Ascending aorta (tissue), 2 donors: ENCODE results near the gene PANX1. TPM values are rescaled to one million over a fixed set of nuclear protein-coding genes. Genes with fewer than 3 reads are reported as not detected.

Source experiments
- DNase-seq, 2 donors: peaks; one replicate each; pipeline ENCODE4 v3.0.0-alpha.2; 2019; ENCODE audit warnings: low spot score in 2 of 2
- H3K27ac ChIP-seq, 2 donors: fragments of 200-600 bp; sonication (generic); one replicate each; pipeline ENCODE4 v1.5.1; 2016 to 2017; ENCODE audit warnings: mild to moderate bottlenecking in 1 of 2
- H3K27me3 ChIP-seq: fragments of 200-600 bp; sonication (generic); one replicate; pipeline ENCODE4 v1.5.1; 2017
- H3K36me3 ChIP-seq, 2 donors: fragments of 200-600 bp; sonication (generic); one replicate each; pipeline ENCODE4 v1.5.1; 2016
- H3K4me1 ChIP-seq, 2 donors: fragments of 200-600 bp; sonication (generic); one replicate each; pipeline ENCODE4 v1.5.1; 2016 to 2017; ENCODE audit warnings: mild to moderate bottlenecking in 1 of 2
- H3K4me3 ChIP-seq, 2 donors: fragments of 200-600 bp; sonication (generic); one replicate each; pipeline ENCODE4 v1.5.1; 2016 to 2017; ENCODE audit warnings: mild to moderate bottlenecking in 1 of 2
- H3K9me3 ChIP-seq, 2 donors: fragments of 200-600 bp; sonication (generic); one replicate each; pipeline ENCODE4 v1.5.1; 2016
- intact Hi-C: fragments of 100-400 bp; cut with DNase I; formaldehyde crosslinking; loops from one replicate; pipeline ENCODE4 v1.15.1; 2023
- total RNA-seq: library from RNA; depleted of rRNA; stranded (reverse); fragments of >200 nt; gene quantifications from one replicate; pipeline ENCODE4 v1.1.0, GENCODE V29; 2016
- TF ChIP-seq, protein P1 (sequence below), 3 experiments: fragments of 200-600 bp in 2 of 3; fragments of 450-650 bp in 1 of 3; sonication (generic) in 2 of 3; IDR thresholded peaks; one replicate each; pipeline ENCODE4 v1.5.1; 2016 to 2019; ENCODE audit warnings: antibody characterized with exemption in 3 of 3, mild to moderate bottlenecking in 1 of 3, moderate library complexity in 1 of 3

PANX1 gene
- total RNA-seq, 1 donor from 2014 or later: 24.4 TPM

- Histone ChIP-seq H3K27me3 (no peaks in the 10 kb centered on the region), H3K4me1 (peaks cover 0 to 12% of the 10 kb centered on the region in 2 donors), H3K4me3 (no peak overlapping the region), H3K36me3 (peaks cover 1 to 10% of the 10 kb centered on the region in 2 donors), H3K9me3 (no peaks in the 10 kb centered on the region), H3K27ac (no peak overlapping the region)
- DNase-seq: no peak
- TF ChIP-seq, protein P1, sequence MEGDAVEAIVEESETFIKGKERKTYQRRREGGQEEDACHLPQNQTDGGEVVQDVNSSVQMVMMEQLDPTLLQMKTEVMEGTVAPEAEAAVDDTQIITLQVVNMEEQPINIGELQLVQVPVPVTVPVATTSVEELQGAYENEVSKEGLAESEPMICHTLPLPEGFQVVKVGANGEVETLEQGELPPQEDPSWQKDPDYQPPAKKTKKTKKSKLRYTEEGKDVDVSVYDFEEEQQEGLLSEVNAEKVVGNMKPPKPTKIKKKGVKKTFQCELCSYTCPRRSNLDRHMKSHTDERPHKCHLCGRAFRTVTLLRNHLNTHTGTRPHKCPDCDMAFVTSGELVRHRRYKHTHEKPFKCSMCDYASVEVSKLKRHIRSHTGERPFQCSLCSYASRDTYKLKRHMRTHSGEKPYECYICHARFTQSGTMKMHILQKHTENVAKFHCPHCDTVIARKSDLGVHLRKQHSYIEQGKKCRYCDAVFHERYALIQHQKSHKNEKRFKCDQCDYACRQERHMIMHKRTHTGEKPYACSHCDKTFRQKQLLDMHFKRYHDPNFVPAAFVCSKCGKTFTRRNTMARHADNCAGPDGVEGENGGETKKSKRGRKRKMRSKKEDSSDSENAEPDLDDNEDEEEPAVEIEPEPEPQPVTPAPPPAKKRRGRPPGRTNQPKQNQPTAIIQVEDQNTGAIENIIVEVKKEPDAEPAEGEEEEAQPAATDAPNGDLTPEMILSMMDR (IDR thresholded peaks at IDR 0.05): no peak
- intact Hi-C loops: no loop called here
Measured at GRCh38 chr11:94186342-94187203, 57.9 kb downstream of the PANX1 start.

DNA sequence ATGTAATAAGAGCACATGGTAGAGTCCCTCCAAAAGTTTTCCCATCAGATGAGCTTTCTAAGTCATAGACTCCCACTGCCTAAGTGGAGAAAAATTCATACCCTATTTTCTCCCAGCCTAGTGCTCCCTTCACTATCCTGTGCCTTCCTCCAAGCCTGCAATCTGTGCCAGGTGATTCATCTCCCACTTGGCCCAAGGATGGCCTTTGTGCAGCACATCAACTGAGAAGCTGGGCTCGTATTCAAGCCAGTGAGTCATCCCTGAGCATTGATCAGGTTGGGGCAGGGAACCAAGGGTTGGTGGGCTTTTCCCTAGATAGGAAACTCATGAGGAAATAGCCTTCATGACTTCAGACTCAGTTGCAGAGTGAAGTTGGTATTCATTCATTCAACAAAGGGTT, 64.6 kb downstream of the PANX1 start:
- H3K4me3 ChIP-seq: no peak overlapping the region
- DNase-seq: no peak
- TF ChIP-seq, protein P1 (IDR thresholded peaks at IDR 0.05): no peak
- no peak overlapping the region for H3K27ac ChIP-seq
- no peaks in the 10 kb centered on the region for H3K9me3 ChIP-seq
- H3K27me3 ChIP-seq: no peaks in the 10 kb centered on the region
- no peaks in the 10 kb centered on the region for H3K36me3 ChIP-seq
- no peaks in the 10 kb centered on the region for H3K4me1 ChIP-seq
- intact Hi-C loops: no loop called here

DNA sequence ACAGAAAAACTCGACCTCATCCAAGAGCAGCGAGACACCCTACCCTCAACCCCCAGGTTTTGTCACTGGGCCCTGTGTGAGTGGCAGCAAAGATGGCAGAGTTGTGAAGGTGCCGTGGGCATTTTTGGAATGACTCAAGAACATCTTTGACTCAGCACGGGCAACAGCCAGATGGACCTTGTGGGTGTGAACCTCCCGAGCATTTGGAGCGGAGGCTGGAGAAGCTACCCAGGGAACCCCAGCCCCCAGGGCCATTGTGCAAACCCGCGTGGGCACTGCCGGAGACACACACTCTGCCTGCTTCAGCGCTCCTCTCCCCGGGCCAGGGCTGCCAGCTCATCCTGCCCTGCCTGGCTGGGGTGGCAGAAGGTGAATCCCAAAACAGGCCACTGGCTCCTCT, 66.1 kb downstream of the PANX1 start:
- TF ChIP-seq, protein P1 (IDR thresholded peaks at IDR 0.05): no peak
- Histone ChIP-seq H3K36me3 (no peaks in the 10 kb centered on the region), H3K9me3 (no peaks in the 10 kb centered on the region), H3K27me3 (no peaks in the 10 kb centered on the region), H3K4me1 (no peaks in the 10 kb centered on the region), H3K27ac (no peak overlapping the region), H3K4me3 (no peak overlapping the region)
- DNase-seq: no peak
- intact Hi-C loops: no loop called here

- Histone ChIP-seq H3K4me3 (no peak overlapping the region), H3K36me3 (no peaks in the 10 kb centered on the region), H3K27ac (no peak overlapping the region), H3K9me3 (no peaks in the 10 kb centered on the region), H3K27me3 (no peaks in the 10 kb centered on the region), H3K4me1 (no peaks in the 10 kb centered on the region)
- DNase-seq: no peak
- intact Hi-C loops: no loop called here
- TF ChIP-seq, protein P1 (IDR thresholded peaks at IDR 0.05): no peak
Measured at GRCh38 chr11:94196363-94196762, 67.7 kb downstream of the PANX1 start.

- Histone ChIP-seq H3K36me3 (no peaks in the 10 kb centered on the region), H3K4me1 (no peaks in the 10 kb centered on the region), H3K4me3 (no peak overlapping the region), H3K27ac (no peak overlapping the region), H3K27me3 (no peaks in the 10 kb centered on the region), H3K9me3 (no peaks in the 10 kb centered on the region)
- no peak for DNase-seq
- intact Hi-C loops: no loop called here
- TF ChIP-seq, protein P1 (IDR thresholded peaks at IDR 0.05): no peak
Measured at GRCh38 chr11:94198718-94199117, 70.1 kb downstream of the PANX1 start.
